GM23338 (cell line): ENCODE data around the gene KIF20B. TPM values are rescaled to one million over a fixed set of nuclear protein-coding genes. Genes with fewer than 3 reads are reported as not detected.

Experiments used
- ATAC-seq: fragments of 200-7000 bp; cut with Tn5 transposase; 3 replicates; pipeline ENCODE4 v1.9.1; 2020
- DNase-seq: peaks from one replicate; pipeline ENCODE4 v3.0.0-alpha.2; 2015; ENCODE audit warnings: low spot score
- H2AFZ ChIP-seq: fragments of 200-600 bp; sonication (generic); 2 replicates; pipeline ENCODE4 v1.8.0; 2016; ENCODE audit warnings: antibody characterized with exemption, mild to moderate bottlenecking, moderate library complexity
- H3F3A ChIP-seq: fragments of 200-600 bp; sonication (generic); replicated peaks from 2 replicates; pipeline ENCODE4 v1.8.0; 2017; ENCODE audit warnings: antibody characterized with exemption, mixed run types, low read depth
- H3K27ac ChIP-seq: fragments of 200-600 bp; sonication (generic); 2 replicates; pipeline ENCODE4 v1.6.1; 2016; ENCODE audit warnings: low read depth
- H3K27me3 ChIP-seq: fragments of 200-600 bp; sonication (generic); 2 replicates; pipeline ENCODE4 v1.8.0; 2016; ENCODE audit warnings: mild to moderate bottlenecking, mixed run types, moderate library complexity; ENCODE audit not compliant: insufficient read depth
- H3K36me3 ChIP-seq: fragments of 200-600 bp; sonication (generic); 2 replicates; pipeline ENCODE4 v1.8.0; 2016; ENCODE audit warnings: mild to moderate bottlenecking; ENCODE audit not compliant: insufficient read depth
- H3K4me1 ChIP-seq: fragments of 200-600 bp; sonication (generic); 2 replicates; pipeline ENCODE4 v1.8.0; 2016; ENCODE audit warnings: mild to moderate bottlenecking, moderate library complexity; ENCODE audit not compliant: insufficient read depth
- H3K4me2 ChIP-seq: fragments of 200-600 bp; sonication (generic); 2 replicates; pipeline ENCODE4 v1.7.1; 2017; ENCODE audit warnings: mixed run types
- H3K4me3 ChIP-seq: fragments of 200-600 bp; sonication (generic); 2 replicates; pipeline ENCODE4 v1.6.1; 2016; ENCODE audit warnings: mixed run types
- H3K79me2 ChIP-seq: fragments of 200-600 bp; sonication (generic); replicated peaks from 2 replicates; pipeline ENCODE4 v1.8.0; 2017; ENCODE audit warnings: mild to moderate bottlenecking; ENCODE audit not compliant: insufficient read depth
- H3K9me2 ChIP-seq: fragments of 200-600 bp; sonication (generic); 2 replicates; pipeline ENCODE4 v1.8.0; 2017; ENCODE audit not compliant: insufficient read depth
- H4K20me1 ChIP-seq: fragments of 200-600 bp; sonication (generic); replicated peaks from 2 replicates; pipeline ENCODE4 v1.8.0; 2017; ENCODE audit warnings: mild to moderate bottlenecking; ENCODE audit not compliant: insufficient read depth
- H3K27ac Mint-ChIP-seq: 2 replicates; pipeline ENCODE4 v1.8.0; 2020; ENCODE audit warnings: inconsistent platforms, mild to moderate bottlenecking, moderate library complexity, mixed read lengths
- H3K27me3 Mint-ChIP-seq: 3 replicates; pipeline ENCODE4 v1.8.0; 2022; ENCODE audit warnings: low read depth, mild to moderate bottlenecking, moderate library complexity, mixed read lengths, inconsistent platforms; ENCODE audit not compliant: insufficient read depth, poor library complexity
- H3K36me3 Mint-ChIP-seq: 3 replicates; pipeline ENCODE4 v1.8.0; 2021; ENCODE audit warnings: low read depth, mild to moderate bottlenecking, inconsistent platforms, moderate library complexity, mixed read lengths
- H3K4me1 Mint-ChIP-seq: 3 replicates; pipeline ENCODE4 v1.8.0; 2020; ENCODE audit warnings: mild to moderate bottlenecking, inconsistent platforms, mixed read lengths
- H3K4me3 Mint-ChIP-seq: 3 replicates; pipeline ENCODE4 v1.8.0; 2021; ENCODE audit warnings: moderate library complexity, mild to moderate bottlenecking, inconsistent platforms, mixed read lengths
- H3K9me3 Mint-ChIP-seq: 3 replicates; pipeline ENCODE4 v1.8.0; 2020; ENCODE audit warnings: moderate library complexity, mild to moderate bottlenecking, inconsistent platforms, mixed read lengths
- CREB1 ChIP-seq: fragments of 250-450 bp; sonication (Bioruptor Pico); IDR thresholded peaks from 2 replicates; pipeline ENCODE4 v1.5.0; 2020; ENCODE audit warnings: low read depth, mild to moderate bottlenecking, moderate library complexity
- CTCF ChIP-seq, 2 experiments: fragments of 200-600 bp in 1 of 2; sonication (generic) in 1 of 2; conservative IDR thresholded peaks; 2 replicates each; pipeline versions ENCODE4 v1.5.1 to v1.6.1; 2016 to 2017; ENCODE audit warnings: antibody characterized with exemption in 2 of 2, low read depth in 2 of 2, mild to moderate bottlenecking in 2 of 2, moderate library complexity in 1 of 2
- ETS1 ChIP-seq: IDR thresholded peaks from 2 replicates; pipeline ENCODE4 v1.6.1; 2016; ENCODE audit warnings: antibody characterized with exemption
- EZH2 ChIP-seq: fragments of 200-600 bp; sonication (generic); IDR thresholded peaks from one replicate; pipeline ENCODE4 v1.8.0; 2017; ENCODE audit warnings: antibody characterized with exemption, mild to moderate bottlenecking, low read depth; ENCODE audit not compliant: unreplicated experiment
- EZH2phosphoT487 ChIP-seq: fragments of 200-600 bp; sonication (generic); IDR thresholded peaks from one replicate; pipeline ENCODE4 v1.8.1; 2018; ENCODE audit warnings: antibody characterized with exemption; ENCODE audit not compliant: unreplicated experiment
- JUNB ChIP-seq: IDR thresholded peaks from one replicate; pipeline ENCODE4 v1.6.1; 2016; ENCODE audit warnings: antibody characterized with exemption; ENCODE audit not compliant: unreplicated experiment
- NANOG ChIP-seq: IDR thresholded peaks from 2 replicates; pipeline ENCODE4 v1.6.1; 2016; ENCODE audit warnings: antibody characterized with exemption, borderline replicate concordance
- REST ChIP-seq: IDR thresholded peaks from one replicate; pipeline ENCODE4 v1.6.1; 2018; ENCODE audit warnings: antibody characterized with exemption; ENCODE audit not compliant: unreplicated experiment
- ZNF114 ChIP-seq: fragments of 250-450 bp; sonication (Bioruptor Pico); IDR thresholded peaks from 2 replicates; pipeline ENCODE4 v1.5.0; 2020; ENCODE audit warnings: mild to moderate bottlenecking, moderate library complexity
- ZNF462 ChIP-seq: fragments of 250-450 bp; sonication (Bioruptor Pico); IDR thresholded peaks from 2 replicates; pipeline ENCODE4 v1.5.0; 2020; ENCODE audit warnings: mild to moderate bottlenecking, moderate library complexity
- polyA plus RNA-seq: library from polyadenylated mRNA; unstranded; fragments of >200 nt; fragmentation: Nextera tagmentation; extraction: Ambion mirVana; gene quantifications from 2 replicates; pipeline ENCODE4 v1.2.1, GENCODE V29; 2016
- total RNA-seq: library from RNA; depleted of rRNA; stranded (reverse); fragments of >200 nt; shearing (Covaris generic); gene quantifications from 2 replicates; pipeline ENCODE4 v1.2.3, GENCODE V29; 2014

Gene KIF20B
- total and polyA plus RNA-seq, 2 experiments from 2014 or later = 42.7 to 111 TPM

- no peak for TF ChIP-seq REST
- TF ChIP-seq NANOG = no peak
- no peak for TF ChIP-seq ZNF114 (CRISPR knock-in tag)
- TF ChIP-seq JUNB = no peak
Measured at GRCh38 chr10:89690027-89690426, 11.4 kb upstream of the KIF20B start (continued).

GRCh38 chr10:89692416-89692815, 9.0 kb upstream of the KIF20B start:
- no peak overlapping the region for H3K27ac Mint-ChIP-seq
- H3K4me3 ChIP-seq = no peak overlapping the region
- H3K4me2 ChIP-seq = no peak overlapping the region
- ATAC-seq (no peak), DNase-seq (no peak)
- no peak overlapping the region for H3K27ac ChIP-seq
- peaks cover 4% of the 10 kb centered on the region; the same call in 1 of the 2 replicates for H3K4me1 ChIP-seq
- H3K36me3 ChIP-seq = no peaks in the 10 kb centered on the region
- H3F3A ChIP-seq = no peaks in the 10 kb centered on the region
- no peaks in the 10 kb centered on the region for H4K20me1 ChIP-seq
- H3K27me3 Mint-ChIP-seq = no peaks in the 10 kb centered on the region
- H3K4me1 Mint-ChIP-seq = peaks cover 16% of the 10 kb centered on the region
- H2AFZ ChIP-seq = no peak overlapping the region
- no peaks in the 10 kb centered on the region for H3K27me3 ChIP-seq
- no peaks in the 10 kb centered on the region for H3K9me2 ChIP-seq
- no peaks in the 10 kb centered on the region for H3K79me2 ChIP-seq
- H3K36me3 Mint-ChIP-seq = peaks cover 3% of the 10 kb centered on the region; the same call in 1 of the 3 replicates
- no peaks in the 10 kb centered on the region for H3K9me3 Mint-ChIP-seq
- no peak overlapping the region for H3K4me3 Mint-ChIP-seq
- no peak for TF ChIP-seq EZH2phosphoT487
- TF ChIP-seq ETS1 = no peak
- no peak for TF ChIP-seq JUNB
- TF ChIP-seq CTCF (conservative IDR thresholded peaks at IDR 0.05; ENCODE audit: low read depth in 2 of 2) = no peak
- TF ChIP-seq CREB1 (CRISPR knock-in tag) = no peak
- TF ChIP-seq ZNF462 (CRISPR knock-in tag) = no peak
- TF ChIP-seq EZH2 = no peak
